ENCODE results near the gene KMT5B. TPM values are rescaled to one million over a fixed set of nuclear protein-coding genes. Genes with fewer than 3 reads are reported as not detected.
A peak's percentile ranks its signal among the peaks of the same experiment; 100 is the strongest.

KMT5B gene
- total RNA-seq, 1 experiment from 2014 or later: 39.2 TPM

- peaks cover 86% of the 10 kb centered on the region for H3K36me3 Mint-ChIP-seq (ENCODE audit: insufficient read depth, unreplicated experiment)
- intact Hi-C loops (cut with micrococcal nuclease; ENCODE audit: unreplicated experiment): loop anchor here (5.0 kb wide), 1 partner anchor 38 kb away; no protein-coding TSS in a partner anchor
- peak overlapping the region; percentile 80 for H3K4me3 Mint-ChIP-seq (ENCODE audit: low read depth, unreplicated experiment)
- BruUV-seq (replicated peaks): TSS peak; percentile 23
- peaks cover 62% of the 10 kb centered on the region for H3K4me1 Mint-ChIP-seq (ENCODE audit: low read depth, unreplicated experiment)
- no peaks in the 10 kb centered on the region for H3K9me3 Mint-ChIP-seq (ENCODE audit: low read depth, unreplicated experiment)
- peak overlapping the region; percentile 83 for H3K27ac Mint-ChIP-seq (ENCODE audit: unreplicated experiment)
- CTCF ChIA-PET: interaction anchor here (0.7 to 2.6 kb wide), 4 partner anchors 10 to 28 kb away, joined by 3 to 17 read pairs (median 4); no protein-coding TSS in a partner anchor
- no peaks in the 10 kb centered on the region for H3K27me3 Mint-ChIP-seq (ENCODE audit: unreplicated experiment)
- no peak for DNase-seq
- no peak for TF ChIP-seq CTCF (IDR thresholded peaks at IDR 0.05; ENCODE audit: unreplicated experiment)
Observed at GRCh38 chr11:68118706-68119448, 94.2 kb downstream of the KMT5B start.

GRCh38 chr11:68117853-68118470 is 95.1 kb downstream of the KMT5B start:
- no peaks in the 10 kb centered on the region for H3K9me3 Mint-ChIP-seq (ENCODE audit: low read depth, unreplicated experiment)
- peaks cover 88% of the 10 kb centered on the region for H3K36me3 Mint-ChIP-seq (ENCODE audit: insufficient read depth, unreplicated experiment)
- CTCF ChIA-PET: interaction anchor here (0.7 to 2.6 kb wide), 5 partner anchors 10 to 32 kb away, joined by 3 to 17 read pairs (median 6); no protein-coding TSS in a partner anchor
- no peaks in the 10 kb centered on the region for H3K27me3 Mint-ChIP-seq (ENCODE audit: unreplicated experiment)
- DNase-seq: peak; percentile 22
- H3K4me3 Mint-ChIP-seq (ENCODE audit: low read depth, unreplicated experiment): peak overlapping the region; percentile 80
- TF ChIP-seq CTCF (IDR thresholded peaks at IDR 0.05; ENCODE audit: unreplicated experiment): no peak
- H3K4me1 Mint-ChIP-seq (ENCODE audit: low read depth, unreplicated experiment): peaks cover 52% of the 10 kb centered on the region
- no TSS peak for BruUV-seq (replicated peaks)
- intact Hi-C loops (cut with micrococcal nuclease; ENCODE audit: unreplicated experiment): loop anchor here (5.0 kb wide), 1 partner anchor 39 kb away; no protein-coding TSS in a partner anchor
- peak overlapping the region; percentile 83 for H3K27ac Mint-ChIP-seq (ENCODE audit: unreplicated experiment)

- no peaks in the 10 kb centered on the region for H3K9me3 Mint-ChIP-seq (ENCODE audit: low read depth, unreplicated experiment)
- intact Hi-C loops (cut with micrococcal nuclease; ENCODE audit: unreplicated experiment): loop anchor here (5.0 kb wide), 1 partner anchor 40 kb away; no protein-coding TSS in a partner anchor
- DNase-seq: no peak
- TF ChIP-seq CTCF (IDR thresholded peaks at IDR 0.05; ENCODE audit: unreplicated experiment): no peak
- CTCF ChIA-PET: interaction anchor here (0.7 to 2.6 kb wide), 4 partner anchors 10 to 33 kb away, joined by 3 to 17 read pairs (median 7); no protein-coding TSS in a partner anchor
- H3K4me1 Mint-ChIP-seq (ENCODE audit: low read depth, unreplicated experiment): peaks cover 46% of the 10 kb centered on the region
- H3K36me3 Mint-ChIP-seq (ENCODE audit: insufficient read depth, unreplicated experiment): peaks cover 84% of the 10 kb centered on the region
- BruUV-seq (replicated peaks): no TSS peak
- peak overlapping the region; percentile 80 for H3K4me3 Mint-ChIP-seq (ENCODE audit: low read depth, unreplicated experiment)
- H3K27me3 Mint-ChIP-seq (ENCODE audit: unreplicated experiment): no peaks in the 10 kb centered on the region
- peak overlapping the region; percentile 26 for H3K27ac Mint-ChIP-seq (ENCODE audit: unreplicated experiment)
Observed at GRCh38 chr11:68116974-68117373, 96.1 kb downstream of the KMT5B start.

GRCh38 chr11:68116126-68116525 is 97.0 kb downstream of the KMT5B start:
- TF ChIP-seq CTCF (IDR thresholded peaks at IDR 0.05; ENCODE audit: unreplicated experiment): no peak
- no TSS peak for BruUV-seq (replicated peaks)
- H3K27ac Mint-ChIP-seq (ENCODE audit: unreplicated experiment): peak overlapping the region; percentile 26
- peak overlapping the region; percentile 80 for H3K4me3 Mint-ChIP-seq (ENCODE audit: low read depth, unreplicated experiment)
- intact Hi-C loops (cut with micrococcal nuclease; ENCODE audit: unreplicated experiment): loop anchor here (5.0 kb wide), 1 partner anchor 41 kb away; no protein-coding TSS in a partner anchor
- H3K4me1 Mint-ChIP-seq (ENCODE audit: low read depth, unreplicated experiment): peaks cover 46% of the 10 kb centered on the region
- DNase-seq: no peak
- H3K9me3 Mint-ChIP-seq (ENCODE audit: low read depth, unreplicated experiment): no peaks in the 10 kb centered on the region
- peaks cover 81% of the 10 kb centered on the region for H3K36me3 Mint-ChIP-seq (ENCODE audit: insufficient read depth, unreplicated experiment)
- CTCF ChIA-PET: interaction anchor here (1.2 kb wide), 1 partner anchor 9 kb away, joined by 3 read pairs; no protein-coding TSS in a partner anchor
- H3K27me3 Mint-ChIP-seq (ENCODE audit: unreplicated experiment): no peaks in the 10 kb centered on the region
